HG02884 (cell line): ENCODE results near the gene RSPO1.
A peak's percentile ranks its signal among the peaks of the same experiment; 100 is the strongest.
"Not testable (repeated sequence)": the region's sequence is repeated elsewhere in the genome, so short reads cannot be mapped to it uniquely, and the experiment has no call there.

Source experiments
- ATAC-seq: cut with Tn5 transposase; IDR thresholded peaks from one replicate; pipeline ENCODE4 v1.9.1; 2021; ENCODE audit warnings: mild to moderate bottlenecking, moderate library complexity; ENCODE audit not compliant: unreplicated experiment

RSPO1 gene

DNA sequence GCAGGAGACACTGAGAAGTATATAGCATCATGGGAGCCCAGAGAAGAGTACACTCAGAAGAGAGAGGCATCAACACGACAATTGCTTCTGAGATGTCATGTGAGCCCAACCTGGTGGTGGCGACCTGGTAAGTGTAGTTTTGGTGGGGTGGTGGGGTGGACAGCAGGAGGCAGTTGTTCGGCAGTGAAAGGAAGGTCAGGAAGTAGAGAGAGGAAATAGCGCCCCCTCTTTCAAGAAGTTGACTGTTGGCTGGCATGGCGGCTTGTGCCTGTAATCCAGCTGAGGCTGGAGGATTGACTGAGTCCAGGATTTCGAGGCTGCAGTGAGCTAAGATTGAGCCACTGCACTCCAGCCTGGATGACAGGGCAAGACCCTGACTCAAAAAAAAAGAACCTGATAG, 12.6 kb downstream of the RSPO1 start:
- ATAC-seq = no peak

DNA sequence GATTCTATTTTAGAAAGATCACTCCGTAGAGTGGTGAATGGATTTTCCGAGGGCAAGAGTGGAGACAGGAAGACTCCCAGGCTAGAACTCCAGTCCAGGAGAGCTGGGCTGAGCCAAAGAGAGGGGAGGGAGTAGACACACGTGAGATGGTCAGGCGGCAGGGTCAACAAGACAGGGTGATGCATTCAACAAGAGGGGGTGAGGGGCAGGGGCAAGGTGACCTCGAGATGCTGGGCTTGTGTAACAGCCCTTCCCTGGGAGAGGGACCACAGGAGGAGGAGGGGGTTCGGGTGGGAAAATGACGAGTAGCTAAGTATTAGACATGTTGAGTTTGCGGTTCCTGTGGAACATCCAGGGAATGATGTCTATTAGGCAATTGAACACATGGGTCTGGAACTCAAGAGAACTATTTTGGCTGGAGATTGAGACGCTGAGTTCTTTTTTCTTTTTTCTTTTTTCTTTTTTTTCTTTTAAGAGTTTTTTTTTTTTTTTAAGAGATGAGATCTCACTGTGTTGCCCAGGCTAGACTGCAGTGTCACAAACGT, 13.3 kb downstream of the RSPO1 start:
- ATAC-seq = no peak

DNA sequence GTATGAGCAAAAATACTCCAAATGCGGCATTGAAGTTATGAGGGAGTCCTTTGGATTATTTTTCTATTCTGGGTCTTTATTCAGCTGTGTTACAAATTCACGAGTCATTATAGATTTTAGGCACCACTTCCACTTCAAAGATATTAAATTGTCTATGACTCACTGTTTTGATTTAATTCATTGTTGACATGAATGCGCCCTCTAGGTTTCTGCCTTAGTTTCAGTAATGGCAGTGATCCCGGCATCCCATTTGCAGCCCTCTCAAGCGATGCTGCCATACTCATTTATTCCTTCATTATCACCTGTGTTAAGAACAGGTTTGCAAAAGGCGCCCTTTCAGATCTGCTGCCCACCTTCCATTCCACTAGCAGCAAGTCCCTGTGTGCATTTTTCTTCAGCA, 14.0 kb downstream of the RSPO1 start:
- no peak for ATAC-seq

DNA sequence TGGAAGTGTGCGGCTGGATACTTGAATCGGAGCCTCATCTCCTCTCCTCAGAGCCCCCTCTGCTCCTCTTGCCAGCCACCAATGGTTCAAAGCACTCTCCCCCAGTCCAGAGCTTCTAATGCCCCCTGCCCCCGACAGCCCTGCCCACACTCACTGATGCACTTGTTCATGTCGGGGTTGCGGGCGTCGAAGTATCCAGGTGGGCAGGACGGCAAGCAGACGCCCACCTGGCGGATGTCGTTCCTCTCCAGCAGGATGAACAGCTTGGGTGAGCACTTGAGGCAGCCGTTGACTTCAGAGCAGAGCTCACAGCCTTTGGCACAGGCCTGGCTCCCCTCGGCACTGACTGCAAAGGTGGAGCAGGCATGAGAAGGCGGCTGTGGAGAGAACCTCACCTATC, 18.4 kb downstream of the RSPO1 start:
- no peak for ATAC-seq

DNA sequence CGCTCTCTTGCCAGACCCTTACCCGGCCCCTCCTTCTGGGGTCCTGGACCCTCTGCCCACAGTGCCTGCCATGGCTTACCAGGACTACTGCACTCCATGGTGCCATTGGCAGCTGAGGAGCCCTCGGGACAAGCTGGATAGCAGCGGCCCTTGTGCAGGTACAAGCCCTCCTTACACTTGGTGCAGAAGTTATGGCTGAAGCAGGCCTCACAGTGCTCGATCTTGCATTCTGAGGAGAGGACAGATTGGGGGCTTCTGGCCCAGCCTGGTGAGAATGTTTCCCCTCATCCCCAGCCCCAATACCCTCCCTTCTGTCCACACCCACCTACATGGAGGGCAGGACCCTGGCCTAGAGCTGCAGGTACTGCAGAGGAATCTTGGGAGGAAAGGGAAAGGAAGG, 20.6 kb downstream of the RSPO1 start:
- no peak for ATAC-seq

DNA sequence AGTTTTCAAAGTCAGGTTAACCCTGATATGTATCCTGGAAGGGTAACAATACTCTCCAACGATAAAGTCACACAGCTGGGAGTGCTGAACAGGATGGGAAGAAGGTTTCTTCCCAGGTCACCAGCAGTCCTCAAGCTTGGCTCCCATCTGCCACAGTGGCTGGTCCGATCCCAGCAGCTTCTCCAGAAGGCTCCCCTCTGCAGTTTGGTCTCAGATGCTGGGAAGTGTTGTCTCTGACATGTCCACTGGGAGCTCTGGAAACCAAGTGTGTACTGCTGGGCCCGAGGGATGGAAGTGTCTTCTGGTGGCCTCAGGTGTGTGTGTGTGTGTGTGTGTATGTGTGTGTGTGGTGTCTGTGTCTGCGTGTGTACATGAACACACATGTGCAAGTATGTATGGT, 22.5 kb downstream of the RSPO1 start:
- no peak for ATAC-seq

DNA sequence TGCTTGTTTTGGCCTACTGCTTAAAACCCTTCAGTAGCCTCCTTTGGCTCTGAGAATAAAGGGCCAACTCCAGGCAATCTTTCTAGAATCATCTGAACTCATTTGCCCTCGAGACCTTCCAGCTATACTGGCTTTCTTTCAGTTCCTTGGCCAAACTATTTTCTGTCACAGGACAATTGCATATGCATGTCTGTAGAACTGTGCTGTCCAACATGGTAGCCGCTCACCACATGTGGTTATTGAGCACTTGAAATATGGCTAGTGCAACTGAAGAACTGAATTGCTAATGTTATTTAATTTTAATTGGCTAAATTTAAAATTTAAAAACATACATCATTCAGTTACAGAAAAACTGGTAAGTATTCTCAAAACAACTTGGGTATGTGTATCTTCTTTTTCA, 24.7 kb downstream of the RSPO1 start:
- no peak for ATAC-seq

DNA sequence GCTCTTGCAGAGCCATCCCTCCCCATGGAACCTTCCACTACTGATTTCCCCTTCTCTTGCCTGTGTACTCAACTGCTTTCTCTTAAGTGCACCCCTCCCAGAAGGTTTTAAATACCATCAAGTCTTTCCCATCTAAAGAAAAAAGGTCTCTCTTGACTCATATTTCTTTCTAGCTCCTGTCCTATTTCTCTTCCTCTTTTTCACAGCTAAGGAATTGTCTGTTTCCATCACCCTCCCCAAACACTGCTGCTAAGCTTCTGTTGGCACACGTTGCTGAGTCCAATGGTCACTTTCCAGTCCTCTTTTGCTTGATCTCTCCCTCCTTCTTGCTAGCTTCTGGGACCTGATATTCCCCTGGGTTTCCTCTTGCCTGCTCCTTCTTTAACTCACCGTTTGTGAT, 25.7 kb downstream of the RSPO1 start:
- no peak for ATAC-seq

DNA sequence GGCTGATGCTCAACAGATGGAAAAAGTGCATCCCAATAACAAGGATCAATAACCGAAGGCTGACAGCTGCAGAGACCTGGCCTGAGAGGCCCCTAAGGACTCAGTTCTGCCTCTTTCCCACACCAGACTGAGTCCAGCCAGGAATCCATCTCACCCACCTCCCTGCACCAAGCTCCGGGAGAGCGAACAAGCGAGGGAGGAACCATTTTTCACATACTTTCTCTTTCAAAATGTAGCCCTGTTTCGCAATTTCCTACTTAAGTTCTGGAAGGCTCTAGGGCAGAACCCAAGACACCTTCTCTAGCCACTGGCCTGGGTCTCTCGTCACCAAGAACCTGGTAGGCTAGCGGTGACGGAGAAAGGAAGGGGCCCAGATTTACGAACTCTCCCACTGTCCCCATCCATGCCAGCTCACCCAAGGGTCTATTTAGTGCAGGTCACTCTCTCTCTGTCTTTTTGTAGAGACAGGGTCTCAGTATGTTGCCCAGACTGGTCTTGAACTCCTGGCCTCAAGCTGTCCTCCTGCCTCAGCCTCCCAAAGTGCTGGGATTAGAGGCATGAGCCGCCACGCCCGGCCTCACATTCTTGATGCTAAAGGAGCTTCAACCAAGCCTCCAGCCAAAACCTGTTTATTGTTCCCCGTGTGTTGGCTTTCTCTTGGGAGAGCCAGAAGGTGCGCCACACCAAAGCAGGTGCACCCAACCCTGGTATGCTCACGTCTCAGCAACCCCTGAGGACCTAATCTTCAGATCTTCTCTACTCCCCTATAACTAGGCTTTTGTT, 28.0 kb downstream of the RSPO1 start:
- no peak for ATAC-seq

DNA sequence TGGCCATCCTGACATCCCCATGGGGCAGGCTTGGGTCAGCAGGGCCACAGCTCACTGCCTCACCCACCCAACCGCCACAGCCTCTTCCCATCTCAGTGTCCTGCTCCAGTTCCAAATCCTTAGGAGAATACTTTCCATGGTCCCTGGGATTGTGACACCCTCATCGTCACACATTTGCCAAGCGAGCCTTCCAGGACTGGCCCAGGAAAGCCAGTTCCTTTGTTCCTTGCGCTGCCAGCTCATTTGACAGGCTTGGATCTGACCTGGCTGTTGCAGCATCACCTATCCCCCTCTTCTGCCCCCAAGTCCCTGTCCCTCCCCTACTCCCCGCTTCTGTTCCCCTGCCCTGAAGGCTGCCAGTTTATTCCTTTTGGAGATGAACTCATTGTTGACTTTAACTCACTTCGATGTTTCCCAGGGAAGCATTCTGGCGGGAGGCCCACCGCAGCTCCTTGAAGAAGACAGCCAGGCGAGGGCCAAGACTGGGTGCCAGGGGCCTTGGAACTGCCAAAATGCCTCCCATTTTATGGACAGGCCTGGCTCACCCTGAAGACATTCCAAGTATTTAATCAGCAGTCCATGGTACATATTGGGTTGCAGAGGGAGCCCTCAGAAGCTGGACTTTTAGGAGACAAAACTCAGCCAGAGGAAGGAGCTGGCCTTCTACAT, 28.8 kb downstream of the RSPO1 start:
- no peak for ATAC-seq

DNA sequence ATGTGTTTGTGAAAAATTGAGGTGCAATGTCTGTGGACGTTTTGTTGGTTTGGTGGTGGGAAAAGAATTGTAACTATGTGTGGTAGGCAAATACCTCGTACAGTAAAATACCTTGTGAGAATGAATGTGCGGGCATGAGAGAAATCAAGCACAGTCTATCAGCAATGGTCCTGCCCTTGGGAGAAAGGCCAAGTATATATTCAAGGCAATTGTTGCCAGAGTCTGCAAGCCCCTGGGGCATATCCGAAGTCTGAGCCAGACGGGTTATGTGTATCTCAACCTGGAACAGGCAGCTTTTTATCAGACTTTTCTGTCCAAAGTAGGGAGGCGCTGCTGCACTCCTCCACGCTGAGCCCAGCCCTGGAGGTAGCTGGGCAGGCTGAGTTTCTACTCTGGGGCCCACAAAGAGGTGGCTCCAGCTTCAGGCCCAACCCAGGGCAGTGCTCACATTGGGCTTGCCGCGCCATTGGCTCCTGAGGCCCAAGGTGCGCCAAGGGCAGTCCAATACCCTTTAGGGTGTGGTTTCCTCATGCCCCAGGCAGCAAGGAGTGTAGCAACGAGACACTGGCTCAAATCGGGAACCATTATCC, 29.5 kb downstream of the RSPO1 start:
- no peak for ATAC-seq

DNA sequence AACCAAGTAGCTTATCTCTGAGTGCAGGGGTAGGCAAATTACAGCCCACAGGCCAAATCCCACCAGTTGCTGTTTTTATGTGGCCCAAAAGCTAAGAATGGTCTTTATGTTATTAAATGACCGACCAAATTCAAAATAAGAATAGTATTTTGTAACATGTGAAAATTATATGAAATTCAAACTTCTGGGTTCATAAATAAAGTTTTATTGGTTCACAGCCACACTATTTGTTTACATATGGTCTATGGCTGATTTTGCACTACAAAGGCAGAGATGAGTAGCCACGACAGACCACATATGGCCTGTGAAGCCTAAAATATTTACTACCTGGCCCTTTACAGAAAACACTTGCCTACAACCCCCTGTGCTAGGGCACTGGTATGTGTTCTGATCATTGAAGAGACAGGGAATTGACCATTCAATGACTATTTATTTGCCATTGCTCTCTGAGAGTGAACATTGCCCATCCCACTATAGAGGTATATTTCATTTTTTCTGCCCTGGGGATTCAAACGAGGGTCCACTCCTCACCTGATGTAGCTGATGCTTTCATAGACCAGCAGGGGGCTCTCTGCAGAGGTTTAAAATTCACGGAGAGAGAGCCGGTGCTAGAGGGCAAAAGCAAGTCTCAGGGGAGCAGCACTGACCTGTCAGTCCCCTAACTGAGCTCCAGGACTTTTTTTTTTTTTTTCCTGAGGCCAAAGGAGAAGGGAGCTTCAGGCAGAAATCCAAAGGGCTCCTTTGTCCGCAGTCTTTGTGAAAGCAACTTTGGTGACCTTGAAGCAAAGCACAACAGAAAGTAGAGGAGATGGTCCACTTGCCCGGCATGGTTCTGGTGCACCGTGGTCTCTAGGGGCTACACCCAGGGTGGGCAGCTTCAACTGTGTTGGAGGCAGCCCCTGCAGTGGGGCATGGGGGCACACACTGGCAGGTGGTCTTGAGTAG, 31.7 kb downstream of the RSPO1 start:
- ATAC-seq = no peak

DNA sequence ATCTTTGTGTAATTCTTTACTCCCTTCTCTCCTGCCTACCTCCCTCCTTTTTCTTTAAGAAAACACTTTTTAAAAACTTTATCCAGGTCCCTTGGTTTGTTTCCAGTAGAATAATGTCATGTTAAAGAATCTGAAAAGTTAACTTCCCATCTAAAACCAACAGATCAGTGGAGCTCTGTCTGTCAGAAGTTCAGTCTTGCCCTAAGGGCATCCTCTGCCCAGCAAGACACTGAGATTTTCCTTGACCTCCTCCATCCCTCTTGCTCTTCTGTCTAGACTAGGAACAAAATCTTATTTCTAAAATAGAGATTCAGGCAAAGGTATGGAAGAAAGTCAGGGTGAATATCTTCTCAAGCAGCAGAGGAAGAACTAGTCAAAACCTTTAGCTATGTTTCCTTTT, 33.3 kb downstream of the RSPO1 start:
- ATAC-seq = no peak

DNA sequence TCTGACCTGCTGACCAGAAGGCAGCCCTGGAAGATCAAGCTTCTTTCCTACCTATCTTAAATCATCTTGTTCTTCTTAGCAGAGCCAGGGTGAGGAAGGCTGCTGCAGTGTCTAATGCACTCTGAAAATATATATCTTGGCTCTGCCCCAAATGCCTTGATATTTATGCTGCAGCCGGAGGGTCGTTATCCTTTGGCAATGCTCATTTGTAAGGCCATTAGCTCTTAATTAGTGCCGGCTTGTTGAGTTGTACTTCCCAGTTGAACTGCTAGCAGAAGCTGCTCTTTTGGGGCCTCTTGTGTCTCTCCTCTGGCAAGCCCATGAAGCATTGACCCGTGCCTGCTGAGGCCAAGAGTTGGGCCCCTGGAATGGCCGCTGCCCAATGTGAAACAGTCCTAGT, 34.8 kb downstream of the RSPO1 start:
- ATAC-seq = no peak

DNA sequence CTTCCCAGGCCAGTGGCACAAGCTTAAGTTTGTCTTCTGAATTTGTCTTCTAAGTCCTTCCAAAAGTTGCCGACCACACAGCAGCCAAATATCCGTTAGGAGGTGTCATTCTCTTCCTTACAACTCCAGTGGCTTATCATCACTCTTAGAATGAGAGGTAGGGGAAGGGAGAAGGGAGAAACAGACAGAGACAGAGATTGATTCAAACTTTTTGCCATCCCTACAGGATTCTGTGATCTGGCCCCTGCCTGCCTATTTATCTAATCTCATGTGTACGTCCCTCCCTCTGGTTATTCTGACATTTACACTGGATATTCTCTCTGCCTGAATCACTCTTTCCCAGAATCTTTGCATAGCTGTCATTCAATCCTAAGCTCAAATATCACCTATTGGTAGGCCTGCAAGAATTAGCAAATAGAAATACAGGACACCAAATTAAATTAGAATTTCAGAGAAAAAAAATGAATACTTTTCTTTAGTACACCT, 38.5 kb downstream of the RSPO1 start:
- ATAC-seq = no peak

DNA sequence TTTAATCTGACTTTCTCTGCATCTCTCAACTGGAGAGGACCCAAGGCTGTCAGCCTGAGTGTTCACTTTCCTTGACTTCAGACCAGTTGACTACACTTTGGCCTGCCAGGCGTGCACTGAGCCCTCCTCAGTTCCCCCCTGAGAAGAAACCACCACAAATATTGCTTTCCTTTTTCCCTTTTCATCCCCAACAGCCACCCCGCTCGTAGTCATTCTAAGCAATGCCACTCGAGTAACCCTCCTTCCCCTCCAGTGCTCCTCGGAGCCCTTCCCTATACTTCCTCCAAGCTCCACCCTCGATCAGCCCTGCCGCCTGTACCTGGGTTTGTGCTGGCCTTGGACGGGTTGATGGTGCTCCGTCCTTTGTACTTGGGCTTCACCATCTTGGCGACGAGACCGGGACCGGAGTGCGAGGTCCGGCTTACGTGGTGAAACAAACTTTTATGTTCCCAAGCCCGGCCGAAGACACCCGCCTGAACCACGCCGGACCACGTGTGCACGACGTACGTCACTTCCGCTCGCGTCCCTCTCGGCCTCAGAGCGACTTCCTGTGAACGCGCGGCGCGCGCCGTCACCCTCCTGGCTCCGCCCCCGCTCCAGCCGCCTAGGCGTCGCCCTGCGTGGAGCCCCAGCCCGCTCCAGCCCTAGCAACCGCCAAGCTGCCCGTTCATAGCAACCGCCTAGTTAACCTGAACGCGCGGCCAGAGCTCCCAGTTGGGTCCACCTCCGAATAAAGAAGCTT, 39.1 kb downstream of the RSPO1 start, which contains the start of gene GNL2:
Gene GNL2, minus strand, starts transcription at position 498 of the 742 bp plus-strand sequence. Its CDS starts 115 bp downstream, at position 383.
- ATAC-seq = peak; percentile 92

DNA sequence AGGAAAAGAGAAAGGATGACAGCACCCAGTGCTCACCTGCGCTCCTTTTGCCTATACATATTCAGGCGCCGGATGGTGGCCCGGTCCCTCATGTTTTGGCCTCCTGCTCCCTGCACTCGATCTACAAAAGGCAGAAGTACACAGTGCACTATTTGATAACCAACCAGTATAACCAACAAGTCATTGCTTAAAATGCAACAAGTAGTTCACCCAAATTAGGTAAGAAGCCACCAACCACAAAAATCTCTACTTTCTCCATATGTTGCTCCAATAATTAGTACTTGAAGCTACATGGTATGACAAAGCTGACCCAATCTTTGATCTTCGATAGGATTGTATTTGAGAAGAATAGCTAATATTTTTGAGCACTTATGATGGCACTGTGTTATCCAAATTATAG, 41.0 kb downstream of the RSPO1 start:
- no peak for ATAC-seq

DNA sequence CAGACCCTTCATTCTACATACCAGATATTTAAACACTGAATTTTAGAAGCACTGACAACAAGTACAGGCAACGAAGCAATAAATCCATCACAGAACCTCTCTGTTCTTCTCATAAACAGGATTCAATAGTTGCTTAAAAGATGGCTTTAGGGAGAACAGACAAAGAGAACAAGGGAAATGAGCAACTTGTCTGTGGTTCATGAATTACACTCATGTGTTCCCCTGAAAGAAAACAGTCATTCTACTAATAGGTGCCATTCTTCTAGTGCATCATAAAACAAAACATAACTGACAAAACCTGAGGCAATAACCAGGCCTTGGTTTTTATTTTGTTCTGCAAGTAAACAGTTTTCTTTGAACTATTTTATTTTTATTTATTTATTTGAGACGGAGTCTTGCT, 45.8 kb downstream of the RSPO1 start:
- no peak for ATAC-seq

DNA sequence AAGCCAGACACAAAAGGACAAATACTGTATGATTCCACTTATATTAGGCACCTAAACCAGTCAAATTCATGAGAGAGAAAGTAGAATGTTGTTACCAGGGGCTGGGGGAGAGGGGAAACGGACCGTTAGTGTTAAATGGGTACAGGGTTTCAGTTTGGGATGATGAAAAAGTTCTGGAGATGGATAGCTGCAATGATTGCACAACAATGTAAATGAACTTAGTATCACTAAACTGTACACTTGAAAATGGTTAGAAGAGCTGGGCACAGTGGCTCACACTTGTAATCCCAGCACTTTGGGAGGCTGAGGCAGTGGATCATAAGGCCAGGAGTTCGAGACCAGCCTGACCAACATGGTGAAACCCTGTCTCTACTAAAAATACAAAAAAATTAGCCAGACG, 50.1 kb downstream of the RSPO1 start:
- ATAC-seq = not testable (repeated sequence)

DNA sequence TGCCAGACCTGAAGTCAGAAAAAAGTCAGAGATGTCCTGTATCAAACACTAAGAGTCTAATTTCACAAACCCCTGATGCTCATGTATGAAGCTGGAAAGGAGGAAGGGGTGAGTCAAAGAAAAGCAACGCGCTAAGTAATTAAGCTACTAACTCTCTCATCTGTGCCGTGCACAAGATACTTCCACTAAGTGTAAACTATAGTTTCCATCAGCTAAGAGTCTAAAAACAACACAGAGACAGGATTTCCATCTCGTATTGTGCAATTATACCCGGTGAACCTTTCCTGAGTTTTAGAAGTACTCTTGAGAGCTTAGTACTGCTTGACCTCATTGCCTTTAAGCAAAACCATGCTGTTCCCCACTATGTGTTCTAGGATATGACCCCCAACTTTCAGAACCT, 59.0 kb downstream of the RSPO1 start:
- ATAC-seq = no peak
